Motor neuron (in vitro differentiated cells): ENCODE results near the gene CYB561A3. TPM values are rescaled to one million over a fixed set of nuclear protein-coding genes. Genes with fewer than 3 reads are reported as not detected.

ENCODE experiments used
- ATAC-seq, 8 experiments: fragments of 200-7000 bp; cut with Tn5 transposase; replicated peaks in 6 of 8; 2 replicates each; pipeline ENCODE4 v1.8.0; 2021; ENCODE audit warnings: mild to moderate bottlenecking in 8 of 8, moderate library complexity in 8 of 8
- H3K27ac ChIP-seq, 2 donors: fragments of 250-450 bp; sonication (Bioruptor Pico); 2 replicates each; pipeline ENCODE4 v1.9.0; 2021; ENCODE audit warnings: antibody characterized with exemption in 2 of 2, mild to moderate bottlenecking in 2 of 2, moderate library complexity in 1 of 2
- H3K4me1 ChIP-seq, 2 donors: fragments of 250-450 bp; sonication (Bioruptor Pico); replicated peaks in 1 of 2; 2 replicates each; pipeline ENCODE4 v1.6.1; 2021; ENCODE audit warnings: antibody characterized with exemption in 2 of 2, mild to moderate bottlenecking in 2 of 2, moderate library complexity in 1 of 2
- H3K4me3 ChIP-seq, 5 donors: fragments of 250-450 bp; sonication (Bioruptor Pico); 2 replicates each; pipeline ENCODE4 v1.9.0; 2021; ENCODE audit warnings: antibody characterized with exemption in 5 of 5, mild to moderate bottlenecking in 5 of 5, moderate library complexity in 4 of 5
- WGBS, 10 experiments: fragments of 450-650 bp; shearing (Covaris generic); methylation state at CpG; one replicate each; pipeline ENCODE4 v1.0.0; 2022; 5-methylcytosine and 5-hydroxymethylcytosine counted together
- in situ Hi-C, 9 experiments: fragments of 400-800 bp; cut with MboI; loops; one replicate each; pipeline ENCODE4 v1.15.0; 2021; ENCODE audit warnings: low sequenced_read_pairs in 9 of 9, low pct_unique_long_range_greater_than_20kb in 2 of 9; ENCODE audit not compliant: unreplicated experiment in 9 of 9
- total RNA-seq, 8 experiments: library from RNA; unstranded; fragments of 300-600 nt; gene quantifications; 2 replicates each; pipeline versions ENCODE4 v1.2.3 to v1.2.4, GENCODE V29; 2022

Gene CYB561A3
- total RNA-seq, 8 experiments from 2014 or later, result 8.0 to 56.3 (median 16.8) TPM

DNA sequence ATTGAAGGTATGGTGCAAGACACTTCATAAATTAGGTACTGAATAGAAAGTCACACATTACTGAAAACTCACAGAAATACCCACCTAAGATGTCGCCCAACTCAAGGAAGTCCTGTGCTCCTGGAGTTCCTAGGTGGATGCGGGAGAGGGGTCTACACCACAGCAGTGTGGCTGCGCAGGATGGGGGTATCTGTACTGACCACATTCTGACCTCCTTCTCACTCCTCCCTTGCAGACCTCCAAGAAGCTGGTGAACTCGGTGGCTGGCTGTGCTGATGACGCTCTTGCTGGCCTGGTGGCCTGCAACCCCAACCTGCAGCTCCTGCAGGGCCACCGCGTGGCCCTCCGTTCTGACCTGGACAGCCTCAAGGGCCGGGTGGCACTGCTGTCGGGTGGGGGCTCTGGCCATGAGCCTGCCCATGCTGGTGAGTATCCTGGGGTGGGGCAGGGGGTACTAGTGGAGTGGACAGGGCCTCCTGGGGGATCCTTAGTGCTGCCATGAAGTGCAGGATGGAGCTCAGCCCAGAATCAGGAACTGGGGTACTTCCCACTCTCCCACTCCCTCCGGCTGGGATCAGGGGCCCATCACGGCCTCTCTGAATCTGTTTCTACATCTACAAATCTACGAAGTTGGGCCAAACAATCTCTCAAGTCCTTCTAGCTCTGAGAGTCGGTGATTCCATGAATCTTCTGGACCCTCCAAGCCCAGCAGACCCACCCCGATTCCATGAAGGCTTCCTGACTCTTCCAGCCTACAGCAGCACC, 23.8 kb downstream of the CYB561A3 start:
- peaks cover 22 to 27% of the 10 kb centered on the region in 2 donors for H3K4me1 ChIP-seq
- 90 to 100% (median 100%) methylated on average over 1 to 3 of the region's 15 CpGs; no CpG with 5 or more reads in 6 of the 10 experiments for WGBS, 10 experiments
- no peak overlapping the region for H3K4me3 ChIP-seq
- ATAC-seq, result no peak
- in situ Hi-C loops, result loop anchor here in 2 of 9 experiments (10.0 to 25.0 kb wide), 2 partner anchors 47 to 299 kb away; no protein-coding TSS in a partner anchor
- H3K27ac ChIP-seq, result no peak overlapping the region

DNA sequence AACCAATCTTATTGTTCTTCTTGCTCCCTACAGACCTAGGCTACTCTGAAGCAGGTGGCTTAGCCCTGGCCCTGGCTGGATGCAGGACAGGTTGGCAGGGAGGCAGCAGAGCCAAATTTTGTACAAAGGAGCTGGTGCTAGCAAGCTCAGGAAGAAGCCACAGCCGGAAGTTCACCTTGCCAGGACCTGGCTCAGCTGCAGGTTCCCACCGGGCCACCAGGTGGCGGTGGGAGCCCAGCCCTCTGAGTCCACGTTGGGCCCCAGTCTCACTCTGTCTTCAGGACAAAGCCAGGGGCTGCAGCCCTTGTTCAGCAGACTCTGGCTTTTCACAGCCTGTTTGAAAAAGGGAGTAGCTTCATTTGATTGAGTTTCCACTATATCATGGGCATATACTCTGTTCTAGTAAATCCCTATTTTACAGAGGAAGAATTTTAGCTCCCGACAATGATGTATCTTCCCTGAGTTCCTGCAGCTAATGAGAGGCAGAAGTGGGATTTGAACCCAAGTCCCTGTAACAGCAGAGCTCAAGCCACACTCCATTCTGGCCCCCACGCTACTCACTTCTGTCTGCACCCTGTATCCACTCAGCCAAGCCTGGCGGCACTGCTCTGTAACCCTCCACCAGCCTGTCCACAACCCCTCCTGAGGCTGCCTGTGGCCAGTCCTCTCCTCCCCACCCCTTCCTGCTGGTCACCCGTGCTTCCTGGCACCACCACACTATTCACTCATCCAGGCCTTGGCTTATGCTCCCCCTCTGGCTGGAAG, 25.3 kb downstream of the CYB561A3 start:
- 0 to 53% (median 34%) methylated on average over 1 to 5 of the region's 8 CpGs; no CpG with 5 or more reads in 4 of the 10 experiments for WGBS, 10 experiments
- in situ Hi-C loops, result loop anchor here in 2 of 9 experiments (10.0 to 25.0 kb wide), 2 partner anchors 48 to 301 kb away; no protein-coding TSS in a partner anchor
- ATAC-seq, result peak; percentile 14 to 55 (median 50)
- H3K4me3 ChIP-seq, result no peak overlapping the region
- H3K27ac ChIP-seq, result peak overlapping the region in 1 of 2 donors; percentile 5
- peaks cover 29 to 34% of the 10 kb centered on the region in 2 donors for H3K4me1 ChIP-seq

DNA sequence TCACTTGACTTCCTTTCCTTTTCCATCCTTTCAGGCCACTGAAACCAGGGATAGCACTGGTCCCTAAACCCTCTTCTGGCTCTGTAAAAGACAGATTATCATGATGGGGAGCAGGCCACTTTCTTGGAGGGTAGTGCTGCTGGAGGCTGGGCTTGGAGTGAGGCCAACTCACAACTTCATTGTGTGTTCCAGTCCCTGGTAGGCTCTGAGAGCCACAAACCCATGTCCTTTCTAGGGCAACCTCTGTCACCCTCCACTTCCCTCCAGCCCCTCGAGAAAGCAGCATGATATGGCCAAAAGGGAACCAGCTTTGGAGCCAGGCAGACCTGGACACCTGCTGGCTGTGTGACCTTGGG, 26.3 kb downstream of the CYB561A3 start:
- WGBS, 10 experiments, result 20 to 80% (median 50%) methylated on average over 1 of the region's 1 CpG; no CpG with 5 or more reads in 6 of the 10 experiments
- ATAC-seq, result no peak
- in situ Hi-C loops, result loop anchor here in 2 of 9 experiments (10.0 to 25.0 kb wide), 2 partner anchors 49 to 302 kb away; no protein-coding TSS in a partner anchor
- Histone ChIP-seq H3K4me3 (no peak overlapping the region), H3K27ac (peak overlapping the region in 1 of 2 donors; percentile 26), H3K4me1 (peaks cover 34 to 41% of the 10 kb centered on the region in 2 donors)

DNA sequence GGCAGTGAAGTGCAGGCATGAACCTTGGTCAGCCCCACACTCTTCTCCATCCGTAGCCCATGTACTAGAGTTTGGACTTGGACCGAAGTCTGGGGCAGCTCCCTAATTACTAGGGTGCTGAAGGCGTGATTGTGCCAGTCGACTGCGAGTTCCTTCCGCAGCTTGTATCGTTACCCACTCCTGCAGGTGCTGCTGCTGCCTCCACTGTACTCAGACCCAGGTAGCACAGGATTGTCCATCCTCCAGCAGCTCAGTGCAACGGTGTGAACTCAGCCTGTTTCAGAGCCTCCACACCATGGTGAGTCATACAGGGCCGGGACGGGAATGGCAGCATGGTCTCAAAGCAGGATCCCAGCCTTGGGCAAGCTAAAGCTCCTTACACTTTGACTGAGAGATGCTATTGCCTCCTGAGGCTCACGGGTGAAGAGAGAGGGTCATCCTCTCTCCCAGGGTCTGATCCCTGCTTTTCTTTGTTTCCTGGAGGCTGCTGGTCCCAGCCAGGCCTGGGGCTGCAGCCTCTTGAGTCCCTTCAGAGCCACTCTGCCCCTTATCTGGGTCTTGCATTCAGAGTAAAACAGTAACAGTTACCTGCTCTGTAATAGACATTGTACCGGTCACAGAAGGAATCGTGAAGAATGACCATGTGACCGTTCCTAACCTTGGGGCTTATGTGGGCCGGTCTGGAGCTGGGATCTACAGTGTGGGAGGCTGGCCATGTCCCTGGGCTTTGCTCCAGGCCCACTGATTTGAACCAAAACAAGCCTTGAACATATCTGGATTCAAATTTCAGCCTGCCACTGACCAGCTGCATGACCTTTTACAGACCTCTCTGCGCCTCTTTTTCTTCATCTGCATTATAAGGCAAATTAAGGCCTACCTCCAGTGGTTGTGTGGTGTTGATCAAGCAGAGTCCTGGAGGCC, 27.0 kb downstream of the CYB561A3 start:
- ATAC-seq, result peak in 3 of 8 experiments; percentile 2 to 19 (median 5)
- in situ Hi-C loops, result loop anchor here in 2 of 9 experiments (10.0 to 25.0 kb wide), 2 partner anchors 50 to 303 kb away; no protein-coding TSS in a partner anchor
- Histone ChIP-seq H3K4me3 (no peak overlapping the region), H3K27ac (peak overlapping the region; percentile 22 to 26), H3K4me1 (peaks cover 34 to 41% of the 10 kb centered on the region in 2 donors)
- WGBS, 10 experiments, result 20 to 100% (median 71%) methylated on average over 1 to 10 of the region's 16 CpGs; no CpG with 5 or more reads in 1 of the 10 experiments

DNA sequence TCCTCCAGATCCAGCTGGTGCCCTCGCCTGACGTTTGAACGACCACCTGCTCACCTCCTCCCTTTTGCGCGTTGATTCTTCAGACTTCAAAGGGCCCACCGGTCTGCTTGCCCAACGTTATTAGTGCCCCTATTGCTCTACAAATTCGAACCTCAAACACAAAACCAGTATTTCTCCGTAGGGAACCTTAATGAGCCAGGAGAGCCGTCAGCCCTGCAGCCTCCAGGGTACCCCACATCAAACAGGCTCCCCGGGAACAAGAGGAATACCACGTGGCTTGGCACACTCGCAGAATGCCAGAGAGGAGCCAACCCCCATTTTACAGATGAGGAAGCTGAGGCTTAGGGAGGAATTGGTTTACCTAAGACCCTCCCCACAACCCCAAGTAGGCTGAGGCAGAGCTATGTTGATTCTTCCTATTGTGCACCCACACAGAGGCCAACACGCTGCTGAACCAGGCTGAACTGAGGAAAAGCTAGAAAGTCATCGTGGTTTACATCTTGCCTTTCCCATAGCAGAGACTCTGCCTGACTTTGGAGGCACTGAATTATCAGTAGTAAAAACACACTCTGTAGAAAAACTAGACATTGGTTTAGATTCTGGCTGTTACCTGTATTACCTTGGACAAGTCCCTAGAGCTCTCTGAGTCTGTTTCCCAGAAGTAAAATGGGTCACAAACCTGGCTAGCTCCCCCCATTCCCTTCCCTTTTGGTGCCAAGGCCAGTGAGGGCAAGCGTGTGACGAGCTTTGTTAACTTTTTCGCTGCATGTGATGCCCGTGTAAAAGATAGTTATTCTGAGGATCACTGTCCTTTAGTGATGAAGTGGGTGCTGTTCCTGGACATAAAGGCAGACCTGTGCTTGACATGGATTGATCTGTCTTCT, 27.9 kb downstream of the CYB561A3 start:
- H3K27ac ChIP-seq, result peak overlapping the region; percentile 93 to 97
- peaks cover 34 to 41% of the 10 kb centered on the region in 2 donors for H3K4me1 ChIP-seq
- in situ Hi-C loops, result loop anchor here in 2 of 9 experiments (10.0 to 25.0 kb wide), 2 partner anchors 51 to 304 kb away; no protein-coding TSS in a partner anchor
- no peak for ATAC-seq
- 0 to 100% (median 24%) methylated on average over 1 to 11 of the region's 19 CpGs; no CpG with 5 or more reads in 1 of the 10 experiments for WGBS, 10 experiments
- peak overlapping the region; percentile 58 to 95 (median 91) for H3K4me3 ChIP-seq

DNA sequence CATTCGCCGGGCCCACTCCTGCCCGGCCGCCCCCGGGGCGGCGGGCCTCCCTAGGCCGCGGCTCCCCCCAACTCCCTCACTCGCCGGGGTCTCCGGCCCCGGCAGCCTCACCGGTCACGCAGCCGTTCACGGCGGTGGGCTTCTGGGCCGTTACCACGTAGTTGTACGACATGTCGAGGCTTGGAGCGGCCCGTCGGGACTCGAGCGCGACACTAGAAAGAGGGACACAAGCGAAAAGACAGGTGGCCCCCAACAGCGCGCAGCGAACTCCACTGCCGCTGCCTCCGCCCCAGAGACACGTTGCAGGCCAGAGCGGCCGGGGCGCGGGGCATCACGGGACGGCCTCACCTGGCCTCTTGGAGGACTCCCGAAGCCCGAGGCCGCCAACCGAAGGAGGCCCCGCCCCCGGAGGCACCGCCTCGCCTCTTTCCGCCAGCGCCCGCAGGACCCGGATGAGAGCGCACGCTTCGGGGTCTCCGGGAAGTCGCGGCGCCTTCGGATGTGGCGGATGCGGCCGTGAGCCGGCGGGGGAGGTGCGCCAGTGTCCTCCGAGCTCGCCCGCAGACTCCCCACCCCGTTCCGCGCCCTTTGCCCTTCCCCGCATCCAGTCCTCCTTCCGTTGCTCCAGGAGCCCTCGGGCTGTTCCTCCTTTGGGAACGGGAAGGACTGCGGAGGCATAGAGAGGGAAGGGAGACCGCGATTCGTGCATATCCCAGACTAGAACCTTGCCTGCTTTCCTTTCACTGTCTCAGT, 28.7 kb downstream of the CYB561A3 start, which contains the start of the genes DDB1 and TKFC:
Gene DDB1, minus strand, starts transcription at position 309 of the 753 bp plus-strand sequence. Its CDS starts 137 bp downstream, at position 172.
Gene TKFC, plus strand, starts transcription at position 432 of the 753 bp plus-strand sequence. CDS start 1,501 bp downstream, outside the sequence.
- in situ Hi-C loops, result loop anchor here in 2 of 9 experiments (10.0 to 25.0 kb wide), 2 partner anchors 52 to 304 kb away; no protein-coding TSS in a partner anchor
- Histone ChIP-seq H3K27ac (peak within 1 kb of the TSS; percentile 93 to 97), H3K4me3 (peak within 1 kb of the TSS; percentile 58 to 95 (median 91)), H3K4me1 (peaks cover 34 to 41% of the 10 kb centered on the region in 2 donors)
- peak; percentile 77 to 94 (median 92) for ATAC-seq
- WGBS, 10 experiments, result 0 to 3% (median 0%) methylated on average over 3 to 15 of the region's 81 CpGs; no CpG with 5 or more reads in 5 of the 10 experiments

DNA sequence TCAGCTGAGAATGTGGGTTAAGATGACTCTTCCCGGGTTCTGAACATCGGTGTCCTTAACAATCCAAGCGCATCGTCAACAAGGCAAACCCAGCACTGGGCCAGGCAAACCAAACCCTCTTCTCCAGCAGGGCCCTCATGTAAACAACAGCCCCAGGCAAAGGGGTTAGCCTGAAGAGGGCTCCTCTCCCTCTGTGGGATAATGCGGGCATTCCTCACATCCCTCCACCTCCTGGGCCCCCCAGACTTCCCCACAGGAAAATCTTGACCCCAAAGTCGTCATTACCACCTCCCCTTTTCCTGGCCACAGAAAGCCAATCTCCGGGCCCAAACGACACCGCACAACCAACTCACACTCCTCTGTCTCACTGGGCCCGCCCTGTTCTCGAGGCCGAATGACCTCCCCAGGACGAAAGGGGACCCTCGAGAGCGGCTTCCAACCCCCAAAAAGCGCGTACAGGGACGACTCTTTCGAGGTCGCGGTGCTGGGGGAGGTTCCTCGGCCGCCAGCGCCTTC, 29.3 kb downstream of the CYB561A3 start:
- 0 to 10% (median 0%) methylated on average over 1 to 4 of the region's 24 CpGs; no CpG with 5 or more reads in 4 of the 10 experiments for WGBS, 10 experiments
- in situ Hi-C loops, result loop anchor here in 2 of 9 experiments (10.0 to 25.0 kb wide), 2 partner anchors 52 to 305 kb away; no protein-coding TSS in a partner anchor
- peak in 3 of 8 experiments; percentile 8 to 13 (median 12) for ATAC-seq
- peak overlapping the region; percentile 93 to 97 for H3K27ac ChIP-seq
- H3K4me3 ChIP-seq, result peak overlapping the region; percentile 58 to 95 (median 91)
- peaks cover 34 to 41% of the 10 kb centered on the region in 2 donors for H3K4me1 ChIP-seq

DNA sequence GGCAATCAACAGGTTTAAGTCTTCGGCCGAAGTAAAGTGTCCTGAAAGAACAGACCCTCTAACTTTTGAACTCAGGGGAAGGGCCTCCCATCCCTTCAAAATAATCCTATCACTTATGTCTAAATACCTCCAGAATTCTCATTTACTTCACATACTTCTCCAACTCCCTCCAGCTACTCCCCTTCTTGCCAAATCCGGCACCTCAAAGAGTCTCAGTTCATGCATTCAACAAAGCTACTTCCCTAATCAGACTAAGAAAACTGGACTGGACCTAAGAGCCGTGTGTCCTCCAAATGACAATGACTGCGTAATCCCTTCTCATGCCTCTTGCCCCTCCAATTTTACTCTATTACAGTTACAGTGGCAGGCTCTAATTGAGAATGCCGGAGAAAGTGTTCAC, 30.0 kb downstream of the CYB561A3 start:
- in situ Hi-C loops, result loop anchor here in 2 of 9 experiments (10.0 to 25.0 kb wide), 2 partner anchors 53 to 306 kb away; no protein-coding TSS in a partner anchor
- Histone ChIP-seq H3K4me1 (peaks cover 33 to 39% of the 10 kb centered on the region in 2 donors), H3K4me3 (peak overlapping the region; percentile 58 to 95 (median 91)), H3K27ac (no peak overlapping the region)
- no peak for ATAC-seq
- WGBS, 10 experiments, result 21 to 90% (median 74%) methylated on average over 2 to 6 of the region's 6 CpGs; no CpG with 5 or more reads in 1 of the 10 experiments

DNA sequence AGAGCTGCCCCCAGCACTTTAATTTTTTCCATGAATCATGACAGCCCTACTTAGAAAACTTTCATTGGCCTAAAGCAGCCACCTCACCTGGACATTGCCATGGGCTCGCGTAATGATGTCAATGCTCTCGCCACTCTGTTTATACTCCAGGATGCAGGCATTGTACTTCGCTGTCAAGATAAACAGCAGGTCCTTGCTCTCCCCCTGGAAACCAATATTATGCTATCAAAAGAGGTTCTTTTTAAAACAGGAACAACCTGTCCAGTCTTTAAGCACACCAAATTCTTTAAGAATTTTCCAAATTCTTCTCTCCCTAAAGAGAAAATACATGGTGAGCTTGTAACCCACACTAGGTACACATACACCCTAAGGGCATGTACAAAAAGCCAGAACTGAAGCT, 31.8 kb downstream of the CYB561A3 start:
- Histone ChIP-seq H3K27ac (no peak overlapping the region), H3K4me1 (peaks cover 25 to 27% of the 10 kb centered on the region in 2 donors), H3K4me3 (no peak overlapping the region)
- 93 to 100% (median 97%) methylated on average over 1 to 4 of the region's 4 CpGs; no CpG with 5 or more reads in 4 of the 10 experiments for WGBS, 10 experiments
- in situ Hi-C loops, result loop anchor here in 2 of 9 experiments (10.0 to 25.0 kb wide), 2 partner anchors 55 to 307 kb away; no protein-coding TSS in a partner anchor
- no peak for ATAC-seq

DNA sequence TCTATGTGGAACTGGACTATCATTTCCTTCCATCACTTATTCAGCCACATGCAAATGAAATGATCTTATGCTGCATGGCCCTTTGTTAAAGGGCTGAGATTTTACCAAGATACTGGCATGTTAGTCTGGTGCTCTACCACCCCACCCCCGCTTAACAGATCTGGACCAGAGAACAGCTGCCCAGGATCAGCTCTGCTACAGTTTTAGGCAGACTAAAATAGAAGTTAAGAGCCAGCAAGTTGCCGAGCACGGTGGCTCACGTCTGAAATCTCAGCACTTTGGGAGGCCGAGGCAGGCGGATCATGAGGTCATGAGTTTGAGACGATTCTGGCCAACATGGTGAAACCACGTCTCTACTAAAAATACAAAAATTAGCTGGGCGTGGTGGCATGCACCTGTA, 33.3 kb downstream of the CYB561A3 start:
- Histone ChIP-seq H3K4me3 (no peak overlapping the region), H3K27ac (no peak overlapping the region), H3K4me1 (peaks cover 12 to 14% of the 10 kb centered on the region in 2 donors)
- ATAC-seq, result no peak
- in situ Hi-C loops, result loop anchor here in 1 of 9 experiments (25.0 kb wide), 1 partner anchor 309 kb away; no protein-coding TSS in a partner anchor
- WGBS, 10 experiments, result 93 to 100% (median 100%) methylated on average over 1 to 6 of the region's 9 CpGs; no CpG with 5 or more reads in 2 of the 10 experiments
